Natural killer cell (primary cell): ENCODE data around the gene LRRC53. TPM values are rescaled to one million over a fixed set of nuclear protein-coding genes. Genes with fewer than 3 reads are reported as not detected.

Experiments used
- ATAC-seq, 3 donors: fragments of 150-1000 bp in 2 of 3; fragments of 200-7000 bp in 1 of 3; cut with Tn5 transposase; 1 replicate in 1 of 3; 2 replicates in 2 of 3; pipeline ENCODE4 v1.10.0; 2021; ENCODE audit warnings: mild to moderate bottlenecking in 2 of 3, moderate library complexity in 2 of 3
- DNase-seq, 2 donors: peaks; one replicate each; pipeline versions ENCODE4 v3.0.0 to v3.0.0-alpha.2; 2013 to 2021; ENCODE audit warnings: mixed read lengths in 1 of 2
- H3K27ac ChIP-seq: one replicate; pipeline ENCODE4 v1.5.1; 2013; ENCODE audit warnings: mild to moderate bottlenecking, low read length
- H3K27me3 ChIP-seq: one replicate; pipeline ENCODE4 v1.6.1; 2013; ENCODE audit warnings: low read length; ENCODE audit not compliant: control insufficient read depth, insufficient read depth
- H3K36me3 ChIP-seq: one replicate; pipeline ENCODE4 v1.6.1; 2013; ENCODE audit warnings: low read length; ENCODE audit not compliant: control insufficient read depth, insufficient read depth
- H3K4me1 ChIP-seq: one replicate; pipeline ENCODE4 v1.6.1; 2013; ENCODE audit warnings: low read length; ENCODE audit not compliant: control insufficient read depth, insufficient read depth
- H3K4me3 ChIP-seq: one replicate; pipeline ENCODE4 v1.5.1; 2013; ENCODE audit warnings: low read length
- H3K9me3 ChIP-seq: one replicate; pipeline ENCODE4 v1.6.1; 2013; ENCODE audit warnings: low read length; ENCODE audit not compliant: control insufficient read depth, insufficient read depth
- H3K27ac Mint-ChIP-seq, 2 donors: one replicate each; pipeline ENCODE4 v1.8.0; 2022; ENCODE audit warnings: mild to moderate bottlenecking in 2 of 2, mixed read lengths in 2 of 2, moderate library complexity in 1 of 2
- H3K27me3 Mint-ChIP-seq, 2 donors: one replicate each; pipeline ENCODE4 v1.8.0; 2022; ENCODE audit warnings: low read depth in 2 of 2, mixed read lengths in 2 of 2
- H3K36me3 Mint-ChIP-seq: one replicate; pipeline ENCODE4 v1.8.0; 2022; ENCODE audit warnings: mixed read lengths
- H3K4me1 Mint-ChIP-seq, 2 donors: one replicate each; pipeline ENCODE4 v1.8.0; 2022; ENCODE audit warnings: mixed read lengths in 2 of 2
- H3K4me3 Mint-ChIP-seq: one replicate; pipeline ENCODE4 v1.8.0; 2022; ENCODE audit warnings: mild to moderate bottlenecking, moderate library complexity, mixed read lengths
- H3K9me3 Mint-ChIP-seq, 2 donors: one replicate each; pipeline ENCODE4 v1.8.0; 2022; ENCODE audit warnings: mixed read lengths in 2 of 2
- WGBS: methylation state at CpG from one replicate; pipeline ENCODE4 v1.1.7; 2013; ENCODE audit warnings: missing lambda C conversion rate; ENCODE audit not compliant: insufficient coverage; 5-methylcytosine and 5-hydroxymethylcytosine counted together
- intact Hi-C: fragments of 100-400 bp; cut with micrococcal nuclease; formaldehyde crosslinking; loops from one replicate; pipeline ENCODE4 v1.14.2; 2022
- total RNA-seq, 4 donors: library from RNA; stranded (reverse); fragments of 120-200 nt in 1 of 4; gene quantifications; one replicate each; pipeline versions ENCODE4 v1.2.3 to v1.2.4, GENCODE V29; 2013 to 2022
- TF ChIP-seq, protein P1 (sequence below): fragments of 200-600 bp; IDR thresholded peaks from one replicate; pipeline ENCODE4 v1.8.0; 2022; ENCODE audit warnings: antibody characterized with exemption

Gene LRRC53
- total RNA-seq, 3 donors from 2014 or later (not counting 1 experiment from before 2014, with no cell fraction given), result not detected

DNA sequence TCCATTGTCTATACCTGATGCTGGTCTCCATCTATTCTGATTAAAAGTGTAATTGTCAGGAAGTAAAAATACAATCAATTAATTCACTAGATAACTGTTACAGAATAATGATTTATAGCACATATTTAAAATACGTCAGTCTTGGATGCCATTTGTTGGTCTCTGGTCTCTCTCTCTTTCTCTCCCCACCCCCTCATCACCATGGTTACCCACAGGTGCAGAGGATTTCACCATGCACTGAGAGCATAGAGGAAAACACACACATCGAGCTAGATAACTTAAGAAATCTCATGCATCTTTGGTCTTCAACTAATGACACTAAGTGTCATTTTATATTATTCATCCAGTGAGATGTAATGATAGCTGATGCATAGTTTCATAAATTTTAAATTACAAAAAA lies 33.4 kb downstream of the LRRC53 start:
- ATAC-seq (no peak), DNase-seq (no peak)
- WGBS, result 93% methylated on average over 1 of the region's 2 CpGs
- no peaks in the 10 kb centered on the region for H3K9me3 Mint-ChIP-seq
- H3K9me3 ChIP-seq, result no peaks in the 10 kb centered on the region
- TF ChIP-seq, protein P1, sequence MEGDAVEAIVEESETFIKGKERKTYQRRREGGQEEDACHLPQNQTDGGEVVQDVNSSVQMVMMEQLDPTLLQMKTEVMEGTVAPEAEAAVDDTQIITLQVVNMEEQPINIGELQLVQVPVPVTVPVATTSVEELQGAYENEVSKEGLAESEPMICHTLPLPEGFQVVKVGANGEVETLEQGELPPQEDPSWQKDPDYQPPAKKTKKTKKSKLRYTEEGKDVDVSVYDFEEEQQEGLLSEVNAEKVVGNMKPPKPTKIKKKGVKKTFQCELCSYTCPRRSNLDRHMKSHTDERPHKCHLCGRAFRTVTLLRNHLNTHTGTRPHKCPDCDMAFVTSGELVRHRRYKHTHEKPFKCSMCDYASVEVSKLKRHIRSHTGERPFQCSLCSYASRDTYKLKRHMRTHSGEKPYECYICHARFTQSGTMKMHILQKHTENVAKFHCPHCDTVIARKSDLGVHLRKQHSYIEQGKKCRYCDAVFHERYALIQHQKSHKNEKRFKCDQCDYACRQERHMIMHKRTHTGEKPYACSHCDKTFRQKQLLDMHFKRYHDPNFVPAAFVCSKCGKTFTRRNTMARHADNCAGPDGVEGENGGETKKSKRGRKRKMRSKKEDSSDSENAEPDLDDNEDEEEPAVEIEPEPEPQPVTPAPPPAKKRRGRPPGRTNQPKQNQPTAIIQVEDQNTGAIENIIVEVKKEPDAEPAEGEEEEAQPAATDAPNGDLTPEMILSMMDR, result no peak
- H3K27me3 ChIP-seq, result no peaks in the 10 kb centered on the region
- H3K27me3 Mint-ChIP-seq, result no peaks in the 10 kb centered on the region
- no peak overlapping the region for H3K4me3 Mint-ChIP-seq
- no peaks in the 10 kb centered on the region for H3K36me3 Mint-ChIP-seq
- no peaks in the 10 kb centered on the region for H3K36me3 ChIP-seq
- no peak overlapping the region for H3K27ac Mint-ChIP-seq
- H3K4me3 ChIP-seq, result no peak overlapping the region
- no peak overlapping the region for H3K27ac ChIP-seq
- no peaks in the 10 kb centered on the region for H3K4me1 ChIP-seq
- no peaks in the 10 kb centered on the region for H3K4me1 Mint-ChIP-seq
- intact Hi-C loops, result no loop called here

DNA sequence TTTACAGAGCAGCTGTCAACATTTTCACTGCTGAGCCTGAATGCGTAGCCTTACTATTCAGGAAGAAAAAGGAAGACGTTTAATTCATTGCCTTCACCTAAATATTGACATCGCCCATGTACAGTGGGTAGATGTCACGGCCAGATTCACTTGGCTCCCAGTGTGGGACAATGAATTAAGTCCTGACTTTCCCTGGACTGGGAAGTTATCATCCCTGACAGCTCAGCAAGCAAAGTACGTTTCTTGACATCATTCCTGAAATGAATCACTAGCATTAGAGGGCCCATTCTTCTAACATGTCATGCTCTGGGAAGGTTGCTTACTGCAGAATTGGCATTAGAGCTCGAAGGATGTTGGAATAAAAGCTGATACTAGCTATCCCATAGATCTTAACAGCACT lies 37.8 kb downstream of the LRRC53 start:
- ATAC-seq (no peak), DNase-seq (no peak)
- H3K4me3 Mint-ChIP-seq, result no peak overlapping the region
- no peaks in the 10 kb centered on the region for H3K9me3 Mint-ChIP-seq
- Histone ChIP-seq H3K4me3 (no peak overlapping the region), H3K27ac (no peak overlapping the region), H3K4me1 (no peaks in the 10 kb centered on the region), H3K9me3 (no peaks in the 10 kb centered on the region), H3K36me3 (no peaks in the 10 kb centered on the region), H3K27me3 (no peaks in the 10 kb centered on the region)
- H3K4me1 Mint-ChIP-seq, result no peaks in the 10 kb centered on the region
- no peak overlapping the region for H3K27ac Mint-ChIP-seq
- no peaks in the 10 kb centered on the region for H3K36me3 Mint-ChIP-seq
- TF ChIP-seq, protein P1, result no peak
- WGBS, result 90% methylated on average over 5 of the region's 6 CpGs
- no peaks in the 10 kb centered on the region for H3K27me3 Mint-ChIP-seq
- intact Hi-C loops, result no loop called here

DNA sequence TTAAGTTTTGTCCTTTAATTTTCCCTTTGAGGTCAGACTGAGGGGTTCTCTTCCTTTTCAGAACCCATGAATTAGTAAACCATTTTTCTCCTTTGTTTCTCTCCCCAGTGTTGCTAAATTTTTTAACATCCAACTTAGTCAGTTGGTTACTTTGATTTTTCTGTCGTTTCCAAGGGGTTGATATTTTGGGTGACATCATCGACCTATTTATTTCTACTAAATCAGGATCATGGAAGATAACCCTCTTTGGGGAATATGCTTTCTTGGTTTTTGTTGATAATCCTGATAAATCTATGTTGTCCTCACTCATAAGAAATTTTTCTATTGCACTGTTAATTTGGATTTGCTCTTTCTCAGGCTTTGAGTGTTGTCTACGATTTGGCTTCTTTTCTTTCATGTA lies 40.9 kb downstream of the LRRC53 start:
- no peak overlapping the region for H3K27ac ChIP-seq
- no peak for ATAC-seq

DNA sequence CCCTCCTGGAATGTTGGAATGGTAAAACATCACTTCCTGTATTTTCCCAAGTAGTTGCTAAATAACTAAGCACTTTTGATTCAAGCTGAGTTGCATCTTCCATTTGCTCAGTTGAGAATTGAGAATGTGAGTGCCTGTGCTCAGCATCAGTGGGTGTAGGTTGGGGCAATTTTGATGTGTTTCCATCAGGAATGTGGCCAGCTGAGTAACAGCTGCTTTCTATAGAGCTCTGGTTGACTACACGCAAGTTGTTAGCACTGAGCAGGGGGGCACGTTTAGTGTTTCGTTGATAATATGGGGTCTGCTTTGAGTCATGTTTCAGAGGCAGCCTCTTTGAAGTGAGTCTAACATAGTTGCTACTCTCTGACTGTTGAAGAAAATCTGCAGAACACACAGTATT lies 41.5 kb downstream of the LRRC53 start:
- H3K27ac ChIP-seq, result no peak overlapping the region
- Mint-ChIP-seq H3K9me3 (no peaks in the 10 kb centered on the region), H3K27me3 (no peaks in the 10 kb centered on the region), H3K27ac (no peak overlapping the region), H3K4me1 (no peaks in the 10 kb centered on the region), H3K36me3 (no peaks in the 10 kb centered on the region), H3K4me3 (no peak overlapping the region)
- H3K36me3 ChIP-seq, result no peaks in the 10 kb centered on the region
- TF ChIP-seq, protein P1, result no peak
- H3K4me1 ChIP-seq, result no peaks in the 10 kb centered on the region
- no peaks in the 10 kb centered on the region for H3K27me3 ChIP-seq
- intact Hi-C loops, result no loop called here
- no peaks in the 10 kb centered on the region for H3K9me3 ChIP-seq
- no peak for DNase-seq
- WGBS, result 60% methylated on average over 3 of the region's 3 CpGs
- no peak overlapping the region for H3K4me3 ChIP-seq
- ATAC-seq, result no peak

More for the DNA sequence above, 40.9 kb downstream of the LRRC53 start:
- no peaks in the 10 kb centered on the region for H3K36me3 Mint-ChIP-seq
- no peak for DNase-seq
- H3K4me3 Mint-ChIP-seq, result no peak overlapping the region
- Histone ChIP-seq H3K4me3 (no peak overlapping the region), H3K9me3 (no peaks in the 10 kb centered on the region), H3K36me3 (no peaks in the 10 kb centered on the region), H3K4me1 (no peaks in the 10 kb centered on the region), H3K27me3 (no peaks in the 10 kb centered on the region)
- H3K4me1 Mint-ChIP-seq, result no peaks in the 10 kb centered on the region
- H3K9me3 Mint-ChIP-seq, result no peaks in the 10 kb centered on the region
- WGBS, result no CpG with 5 or more reads among the region's 3 CpGs
- intact Hi-C loops, result no loop called here
- TF ChIP-seq, protein P1, result no peak
- no peak overlapping the region for H3K27ac Mint-ChIP-seq
- H3K27me3 Mint-ChIP-seq, result no peaks in the 10 kb centered on the region
